Kidney epithelial cell (primary cell): ENCODE measurements around the gene MRPS25. TPM values are rescaled to one million over a fixed set of nuclear protein-coding genes. Genes with fewer than 3 reads are reported as not detected.

Experiments used
- DNase-seq: peaks from one replicate; pipeline ENCODE4 v3.0.0-alpha.2; 2010; ENCODE audit warnings: low read depth
- H3K27me3 ChIP-seq: 2 replicates; pipeline ENCODE4 v1.6.0; 2011; ENCODE audit warnings: low read length; ENCODE audit not compliant: control insufficient read depth, insufficient read depth
- H3K36me3 ChIP-seq: 2 replicates; pipeline ENCODE4 v1.5.1; 2011; ENCODE audit warnings: low read length; ENCODE audit not compliant: control insufficient read depth, insufficient read depth
- H3K4me3 ChIP-seq: 2 replicates; pipeline ENCODE4 v1.5.1; 2011; ENCODE audit warnings: low read depth, mild to moderate bottlenecking, control low read depth, low read length
- CTCF ChIP-seq: IDR thresholded peaks from 2 replicates; pipeline ENCODE4 v1.5.1; 2011; ENCODE audit warnings: mild to moderate bottlenecking, moderate library complexity, low read length, control low read depth, inconsistent platforms; ENCODE audit not compliant: insufficient read depth, poor library complexity, severe bottlenecking
- total RNA-seq: library from RNA; depleted of rRNA; stranded (reverse); fragments of >200 nt; gene quantifications from 2 replicates; pipeline ENCODE4 v1.2.3, GENCODE V29; 2015

Gene MRPS25
- total RNA-seq, 1 donor from 2014 or later, result 38.4 TPM

DNA sequence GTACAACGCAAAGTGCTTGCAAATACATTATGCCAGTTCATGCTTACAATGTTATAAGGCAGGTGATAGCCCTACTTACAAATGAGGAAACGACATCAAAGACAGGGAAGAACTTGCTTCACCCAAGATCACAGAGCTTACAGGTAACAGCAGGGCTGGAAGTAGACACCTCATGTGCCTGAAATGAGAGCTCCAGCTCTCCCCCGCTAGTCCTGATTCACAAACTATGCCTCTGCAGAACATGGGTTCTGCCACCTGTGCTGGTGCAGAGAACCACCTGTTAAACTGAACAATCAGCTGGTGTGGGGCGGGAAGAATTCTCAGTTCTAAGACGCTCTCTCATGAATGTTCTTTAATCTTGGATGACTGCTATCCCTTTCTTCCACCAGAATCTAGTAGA, 26.5 kb upstream of the MRPS25 start:
- no peak for TF ChIP-seq CTCF
- no peak for DNase-seq
- Histone ChIP-seq H3K27me3 (no peaks in the 10 kb centered on the region), H3K36me3 (peaks cover 1% of the 10 kb centered on the region), H3K4me3 (no peak overlapping the region)

- TF ChIP-seq CTCF, result no peak
- H3K36me3 ChIP-seq, result no peaks in the 10 kb centered on the region
- no peak for DNase-seq
- H3K4me3 ChIP-seq, result no peak overlapping the region
- H3K27me3 ChIP-seq, result no peaks in the 10 kb centered on the region
Observed at GRCh38 chr3:15089201-15089600, 24.1 kb upstream of the MRPS25 start.

- no peaks in the 10 kb centered on the region for H3K36me3 ChIP-seq
- no peak for TF ChIP-seq CTCF
- H3K27me3 ChIP-seq, result no peaks in the 10 kb centered on the region
- H3K4me3 ChIP-seq, result no peak overlapping the region
- no peak for DNase-seq
Observed at GRCh38 chr3:15086699-15087098, 21.6 kb upstream of the MRPS25 start.

DNA sequence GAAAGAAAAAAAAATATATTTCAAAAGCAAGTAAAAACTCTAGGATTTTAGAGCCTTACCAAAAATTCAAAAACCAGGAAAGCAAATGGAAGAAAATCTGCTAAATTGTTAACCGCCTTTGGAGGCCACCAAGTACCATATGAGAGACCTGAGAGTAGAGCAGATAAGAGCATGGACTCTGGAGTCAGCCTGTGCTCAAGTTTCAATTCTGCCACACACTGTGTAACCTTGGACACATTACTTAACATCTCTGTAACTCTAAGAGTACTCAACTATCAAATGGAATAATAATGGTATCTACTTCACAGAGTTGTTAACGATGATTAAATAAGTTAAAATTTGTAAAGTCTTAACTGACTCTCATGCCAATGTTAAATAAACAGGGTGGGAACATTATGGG, 21.1 kb upstream of the MRPS25 start:
- no peak overlapping the region for H3K4me3 ChIP-seq
- H3K27me3 ChIP-seq, result no peaks in the 10 kb centered on the region
- no peaks in the 10 kb centered on the region for H3K36me3 ChIP-seq
- TF ChIP-seq CTCF, result no peak
- DNase-seq, result no peak

DNA sequence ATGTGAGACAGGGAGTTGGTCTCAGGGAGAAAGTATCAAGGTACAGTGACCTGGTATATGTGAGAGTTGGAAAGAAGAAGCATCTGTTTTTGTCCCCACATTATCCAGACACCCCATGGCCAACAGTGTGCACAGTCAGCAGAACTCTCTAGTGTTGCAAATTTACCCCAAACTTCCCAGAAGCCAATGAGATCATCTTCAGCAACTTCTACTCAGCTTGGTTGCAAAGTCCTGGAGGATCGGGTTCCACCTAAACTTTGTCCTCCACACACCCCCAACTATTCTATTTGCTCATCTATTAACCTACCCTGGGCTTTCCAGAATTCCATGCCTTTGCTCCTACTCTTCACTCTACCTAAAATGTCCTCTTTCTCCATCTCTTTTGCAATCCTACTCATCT, 18.1 kb upstream of the MRPS25 start:
- no peaks in the 10 kb centered on the region for H3K27me3 ChIP-seq
- no peak overlapping the region for H3K4me3 ChIP-seq
- H3K36me3 ChIP-seq, result peaks cover 3% of the 10 kb centered on the region
- DNase-seq, result no peak
- TF ChIP-seq CTCF, result no peak

GRCh38 chr3:15081960-15082664, 17.0 kb upstream of the MRPS25 start:
- no peak for TF ChIP-seq CTCF
- Histone ChIP-seq H3K4me3 (no peak overlapping the region), H3K36me3 (peaks cover 3% of the 10 kb centered on the region), H3K27me3 (no peaks in the 10 kb centered on the region)
- DNase-seq, result peak; percentile 14
